Keratinocyte (primary cell): ENCODE measurements around the gene ZDHHC22. TPM values are rescaled to one million over a fixed set of nuclear protein-coding genes. Genes with fewer than 3 reads are reported as not detected.

Experiments used
- DNase-seq: peaks from one replicate; pipeline ENCODE4 v3.0.0-alpha.2; 2011; ENCODE audit warnings: low read depth, missing footprints, low spot score
- FAIRE-seq: peaks from 2 replicates; lab custom pipeline; 2011; peaks lifted over from hg19 to GRCh38; lab: Jason Lieb, UNC
- H2AFZ ChIP-seq: 2 replicates; pipeline ENCODE4 v1.6.0; 2012; ENCODE audit warnings: low read length, control low read depth, inconsistent platforms; ENCODE audit not compliant: control insufficient read depth
- H3K27ac ChIP-seq: 2 replicates; pipeline ENCODE4 v1.5.1; 2011; ENCODE audit warnings: low read length; ENCODE audit not compliant: control insufficient read depth, insufficient read depth
- H3K27me3 ChIP-seq: 3 replicates; pipeline ENCODE4 v1.6.0; 2011; ENCODE audit warnings: low read length; ENCODE audit not compliant: control insufficient read depth, insufficient read depth; ENCODE audit errors: extremely low read depth
- H3K36me3 ChIP-seq, 2 experiments: 2 replicates in 1 of 2; 3 replicates in 1 of 2; pipeline ENCODE4 v1.5.1; 2011; ENCODE audit warnings: low read length in 2 of 2, mild to moderate bottlenecking in 1 of 2; ENCODE audit not compliant: control insufficient read depth in 2 of 2, insufficient read depth in 2 of 2; ENCODE audit errors: extremely low read depth in 1 of 2
- H3K4me1 ChIP-seq: 3 replicates; pipeline ENCODE4 v1.5.1; 2011; ENCODE audit warnings: low read length; ENCODE audit not compliant: control insufficient read depth, insufficient read depth; ENCODE audit errors: extremely low read depth
- H3K4me2 ChIP-seq: 3 replicates; pipeline ENCODE4 v1.6.0; 2011; ENCODE audit warnings: low read depth, low read length; ENCODE audit not compliant: control insufficient read depth, insufficient read depth; ENCODE audit errors: extremely low read depth
- H3K4me3 ChIP-seq, 3 experiments: fragments of 200-600 bp in 1 of 3; sonication (generic) in 1 of 3; 2 replicates in 2 of 3; 3 replicates in 1 of 3; pipeline ENCODE4 v1.5.1; 2011 to 2016; ENCODE audit warnings: low read length in 3 of 3, mild to moderate bottlenecking in 3 of 3, control low read depth in 2 of 3, inconsistent platforms in 1 of 3, low read depth in 1 of 3, mixed read lengths in 1 of 3, mixed run types in 1 of 3, moderate library complexity in 1 of 3; ENCODE audit not compliant: control insufficient read depth in 2 of 3, insufficient read depth in 2 of 3; ENCODE audit errors: extremely low read depth in 1 of 3
- H3K79me2 ChIP-seq: 2 replicates; pipeline ENCODE4 v1.6.0; 2012; ENCODE audit warnings: low read length; ENCODE audit not compliant: control insufficient read depth, insufficient read depth
- H3K9ac ChIP-seq: 3 replicates; pipeline ENCODE4 v1.6.0; 2011; ENCODE audit warnings: low read length; ENCODE audit not compliant: control insufficient read depth, insufficient read depth; ENCODE audit errors: extremely low read depth
- H3K9me1 ChIP-seq: 3 replicates; pipeline ENCODE4 v1.6.0; 2011; ENCODE audit warnings: low read length; ENCODE audit not compliant: control insufficient read depth, insufficient read depth; ENCODE audit errors: extremely low read depth
- H3K9me3 ChIP-seq: 2 replicates; pipeline ENCODE4 v1.5.1; 2012; ENCODE audit warnings: low read depth, low read length; ENCODE audit not compliant: control insufficient read depth
- H4K20me1 ChIP-seq: 3 replicates; pipeline ENCODE4 v1.6.0; 2011; ENCODE audit warnings: low read length; ENCODE audit not compliant: control insufficient read depth, insufficient read depth; ENCODE audit errors: extremely low read depth
- EZH2 ChIP-seq: IDR thresholded peaks from one replicate; pipeline ENCODE4 v1.6.1; 2012; ENCODE audit warnings: inconsistent platforms, mild to moderate bottlenecking, low read length, moderate library complexity
- dilution Hi-C: fragments of 300-500 bp; cut with MboI; formaldehyde crosslinking; loops from one replicate; pipeline ENCODE4 v1.7.0; 2020; ENCODE audit warnings: low sequenced_read_pairs; ENCODE audit not compliant: extremely low pct_ligation_motif_present
- polyA plus RNA-seq, 5 experiments: library from polyadenylated mRNA; depleted of rRNA in 3 of 5; stranded (reverse) in 3 of 5; stranded (forward) in 1 of 5; unstranded in 1 of 5; fragments of >200 nt; gene quantifications; 1 replicate in 1 of 5; 2 replicates in 3 of 5; 3 replicates in 1 of 5; pipeline versions ENCODE4 v1.2.1 to v1.2.3, GENCODE V29; 2011 to 2012; ENCODE audit warnings: missing spikeins in 2 of 5, low read depth in 1 of 5, low replicate concordance in 1 of 5
- TF ChIP-seq, protein P1 (sequence below), 3 experiments: IDR thresholded peaks in 1 of 3; conservative IDR thresholded peaks in 1 of 3; optimal IDR thresholded peaks in 1 of 3; 2 replicates in 2 of 3; 3 replicates in 1 of 3; pipeline versions ENCODE3 to v1.5.1; 2011; ENCODE audit warnings: low read length in 3 of 3, mild to moderate bottlenecking in 3 of 3, moderate library complexity in 2 of 3, control low read depth in 1 of 3, inconsistent platforms in 1 of 3; ENCODE audit not compliant: insufficient read depth in 2 of 3; ENCODE audit errors: extremely low read depth in 1 of 3

The ZDHHC22 gene
- polyA plus RNA-seq, 1 donor (not counting 4 experiments of a cell fraction or from before 2014, with no cell fraction given): not detected

- FAIRE-seq: no peak
- Histone ChIP-seq H3K4me1 (peaks cover 32% of the 10 kb centered on the region), H3K79me2 (no peaks in the 10 kb centered on the region), H3K27me3 (no peaks in the 10 kb centered on the region), H3K9ac (no peak overlapping the region), H3K27ac (no peak overlapping the region), H3K9me1 (peaks cover 2% of the 10 kb centered on the region), H3K36me3 (peaks cover 0 to 11% of the 10 kb centered on the region in 2 experiments), H3K4me3 (no peak overlapping the region), H3K4me2 (no peak overlapping the region), H4K20me1 (peaks cover 2% of the 10 kb centered on the region), H3K9me3 (no peaks in the 10 kb centered on the region), H2AFZ (no peak overlapping the region)
- no peak for DNase-seq
- dilution Hi-C loops: no loop called here
- no peak for TF ChIP-seq EZH2
- TF ChIP-seq, protein P1, sequence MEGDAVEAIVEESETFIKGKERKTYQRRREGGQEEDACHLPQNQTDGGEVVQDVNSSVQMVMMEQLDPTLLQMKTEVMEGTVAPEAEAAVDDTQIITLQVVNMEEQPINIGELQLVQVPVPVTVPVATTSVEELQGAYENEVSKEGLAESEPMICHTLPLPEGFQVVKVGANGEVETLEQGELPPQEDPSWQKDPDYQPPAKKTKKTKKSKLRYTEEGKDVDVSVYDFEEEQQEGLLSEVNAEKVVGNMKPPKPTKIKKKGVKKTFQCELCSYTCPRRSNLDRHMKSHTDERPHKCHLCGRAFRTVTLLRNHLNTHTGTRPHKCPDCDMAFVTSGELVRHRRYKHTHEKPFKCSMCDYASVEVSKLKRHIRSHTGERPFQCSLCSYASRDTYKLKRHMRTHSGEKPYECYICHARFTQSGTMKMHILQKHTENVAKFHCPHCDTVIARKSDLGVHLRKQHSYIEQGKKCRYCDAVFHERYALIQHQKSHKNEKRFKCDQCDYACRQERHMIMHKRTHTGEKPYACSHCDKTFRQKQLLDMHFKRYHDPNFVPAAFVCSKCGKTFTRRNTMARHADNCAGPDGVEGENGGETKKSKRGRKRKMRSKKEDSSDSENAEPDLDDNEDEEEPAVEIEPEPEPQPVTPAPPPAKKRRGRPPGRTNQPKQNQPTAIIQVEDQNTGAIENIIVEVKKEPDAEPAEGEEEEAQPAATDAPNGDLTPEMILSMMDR (optimal IDR thresholded peaks at IDR 0.05 in 1 of 3, IDR thresholded peaks at IDR 0.05 in 1 of 3, conservative IDR thresholded peaks at IDR 0.05 in 1 of 3; ENCODE audit: extremely low read depth in 1 of 3, insufficient read depth in 2 of 3, low read length in 3 of 3): no peak
These were observed 21.7 kb downstream of the ZDHHC22 start for GRCh38 chr14:77119851-77120250.

DNA sequence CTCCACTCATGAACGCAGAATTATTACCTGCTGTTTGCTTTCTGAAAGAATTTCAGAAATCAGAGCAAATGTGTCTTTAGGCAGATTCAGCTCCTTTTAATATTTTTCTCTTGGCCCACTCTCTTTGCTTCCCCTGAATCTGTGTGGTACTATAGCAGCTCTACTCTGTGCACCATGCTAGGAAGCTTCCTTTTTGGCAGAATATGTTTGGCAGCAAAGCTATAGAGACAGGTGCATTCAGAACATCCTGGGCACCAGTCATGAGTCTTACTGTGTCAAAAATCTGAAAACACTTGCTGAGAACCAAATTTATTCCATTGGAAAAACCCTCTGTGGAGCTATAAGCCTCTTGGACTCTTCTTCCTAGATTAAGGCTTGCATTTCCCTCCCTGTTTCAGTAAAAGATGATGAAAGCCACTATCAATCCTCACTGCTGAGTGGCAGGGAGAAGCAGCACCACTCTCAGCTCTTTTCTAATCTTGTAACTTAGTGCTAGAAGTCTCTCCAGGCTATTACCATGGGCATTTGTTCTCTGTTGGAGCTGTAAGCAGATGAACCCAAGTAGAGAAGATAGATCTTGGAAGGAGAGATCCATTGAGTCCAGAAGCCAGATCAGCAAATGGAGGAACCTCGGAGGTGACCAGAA lies 25.3 kb downstream of the ZDHHC22 start:
- Histone ChIP-seq H4K20me1 (no peaks in the 10 kb centered on the region), H3K27ac (no peak overlapping the region), H3K9me1 (no peaks in the 10 kb centered on the region), H3K36me3 (peaks cover 0 to 27% of the 10 kb centered on the region in 2 experiments), H3K79me2 (no peaks in the 10 kb centered on the region), H3K4me3 (no peak overlapping the region), H3K9ac (no peak overlapping the region), H2AFZ (no peak overlapping the region), H3K9me3 (no peaks in the 10 kb centered on the region), H3K4me2 (no peak overlapping the region), H3K27me3 (no peaks in the 10 kb centered on the region), H3K4me1 (peaks cover 8% of the 10 kb centered on the region)
- DNase-seq: no peak
- dilution Hi-C loops: no loop called here
- TF ChIP-seq, protein P1 (optimal IDR thresholded peaks at IDR 0.05 in 1 of 3, IDR thresholded peaks at IDR 0.05 in 1 of 3, conservative IDR thresholded peaks at IDR 0.05 in 1 of 3; ENCODE audit: extremely low read depth in 1 of 3, insufficient read depth in 2 of 3, low read length in 3 of 3): no peak
- no peak for TF ChIP-seq EZH2
- FAIRE-seq: no peak
